RWPE1 (cell line): ENCODE measurements around the gene GET3.

Experiments used
- CTCF ChIA-PET: fragments of 350-600 bp; sonication (Branson Sonifier 250); formaldehyde crosslinking; extraction: SDS; loops from one replicate; lab custom pipeline; 2021; lab: Yijun Ruan, JAX
- POLR2A ChIA-PET: fragments of 400-600 bp; formaldehyde crosslinking; extraction: SDS; loops from one replicate; lab custom pipeline; 2020; ENCODE audit warnings: antibody characterized with exemption; ENCODE audit not compliant: low non-redundant PET; lab: Yijun Ruan, JAX
- DNase-seq: peaks from one replicate; pipeline ENCODE4 v3.0.0; 2012; ENCODE audit warnings: low spot score
- H3K27ac ChIP-seq: fragments of 450-650 bp; 2 replicates; pipeline ENCODE4 v1.5.1; 2017
- CTCF ChIP-seq: fragments of 450-650 bp; conservative IDR thresholded peaks from 2 replicates; pipeline ENCODE4 v1.5.1; 2017; ENCODE audit warnings: low read depth, mild to moderate bottlenecking

The GET3 gene

GRCh38 chr19:12764698-12765097, 27.4 kb downstream of the GET3 start:
- TF ChIP-seq CTCF: no peak
- peak overlapping the region; percentile 19 for H3K27ac ChIP-seq
- ChIA-PET CTCF (interaction anchor here (0.6 to 2.0 kb wide), 2 partner anchors 32 to 304 kb away, joined by 4 to 9 read pairs; no protein-coding TSS in a partner anchor), POLR2A (no interaction called here)
- no peak for DNase-seq

- peak overlapping the region; percentile 19; the same call in 1 of the 2 replicates for H3K27ac ChIP-seq
- no peak for TF ChIP-seq CTCF
- POLR2A ChIA-PET: no interaction called here
- DNase-seq: no peak
- CTCF ChIA-PET: interaction anchor here (0.8 to 2.0 kb wide), 2 partner anchors 9 to 30 kb away, joined by 7 to 9 read pairs; no protein-coding TSS in a partner anchor
Observed at GRCh38 chr19:12766051-12766521, 28.8 kb downstream of the GET3 start.

GRCh38 chr19:12767150-12767549, 29.9 kb downstream of the GET3 start:
- DNase-seq: no peak
- TF ChIP-seq CTCF: no peak
- ChIA-PET CTCF (interaction anchor here (1.2 kb wide), 1 partner anchor 9 kb away, joined by 6 read pairs; no protein-coding TSS in a partner anchor), POLR2A (no interaction called here)
- peak overlapping the region; percentile 6; the same call in 1 of the 2 replicates for H3K27ac ChIP-seq

GRCh38 chr19:12767666-12768065, 30.4 kb downstream of the GET3 start:
- DNase-seq: no peak
- H3K27ac ChIP-seq: no peak overlapping the region
- TF ChIP-seq CTCF: no peak
- CTCF ChIA-PET: interaction anchor here (1.2 kb wide), 1 partner anchor 10 kb away, joined by 6 read pairs; no protein-coding TSS in a partner anchor
- POLR2A ChIA-PET: no interaction called here

GRCh38 chr19:12769689-12770088, 32.4 kb downstream of the GET3 start:
- no peak for TF ChIP-seq CTCF
- CTCF ChIA-PET: interaction anchor here (1.1 kb wide), 2 partner anchors 12 to 27 kb away, joined by 4 to 6 read pairs; no protein-coding TSS in a partner anchor
- no peak for DNase-seq
- H3K27ac ChIP-seq: no peak overlapping the region
- POLR2A ChIA-PET: no interaction called here

GRCh38 chr19:12770922-12771321, 33.6 kb downstream of the GET3 start:
- POLR2A ChIA-PET: no interaction called here
- TF ChIP-seq CTCF: no peak
- no peak for DNase-seq
- CTCF ChIA-PET: interaction anchor here (0.7 to 1.1 kb wide), 2 partner anchors 13 to 31 kb away, joined by 3 to 4 read pairs; partner anchors contain the start of gene PRDX2
- 0 out of 2 replicates have a peak overlapping the region, but pooled peaks have one; percentile 4 for H3K27ac ChIP-seq
